Spleen (tissue), 7 donors: ENCODE data around the gene ARHGAP19.

Source experiments
- CTCF ChIP-seq, 11 experiments: fragments of 200-600 bp in 7 of 11; fragments of 450-650 bp in 4 of 11; sonication (generic) in 4 of 11; IDR thresholded peaks in 8 of 11; conservative IDR thresholded peaks in 3 of 11; 1 replicate in 7 of 11; 2 replicates in 4 of 11; pipeline versions ENCODE4 v1.4.0 to v1.8.0; 2016 to 2021; ENCODE audit warnings: antibody characterized with exemption in 11 of 11, inconsistent platforms in 4 of 11, mild to moderate bottlenecking in 1 of 11
- POLR2A ChIP-seq, 3 donors: fragments of 450-650 bp; IDR thresholded peaks; one replicate each; pipeline ENCODE4 v1.5.1; 2017; ENCODE audit warnings: antibody characterized with exemption in 3 of 3, mild to moderate bottlenecking in 1 of 3
- donor health status: DM: no; HTN: no; CAD: no; lungs with moderate emphysema.
- donor health status: DM: no; HTN: no; CAD: no.
- donor health status: DM: no; HTN: no; CAD: no.

DNA sequence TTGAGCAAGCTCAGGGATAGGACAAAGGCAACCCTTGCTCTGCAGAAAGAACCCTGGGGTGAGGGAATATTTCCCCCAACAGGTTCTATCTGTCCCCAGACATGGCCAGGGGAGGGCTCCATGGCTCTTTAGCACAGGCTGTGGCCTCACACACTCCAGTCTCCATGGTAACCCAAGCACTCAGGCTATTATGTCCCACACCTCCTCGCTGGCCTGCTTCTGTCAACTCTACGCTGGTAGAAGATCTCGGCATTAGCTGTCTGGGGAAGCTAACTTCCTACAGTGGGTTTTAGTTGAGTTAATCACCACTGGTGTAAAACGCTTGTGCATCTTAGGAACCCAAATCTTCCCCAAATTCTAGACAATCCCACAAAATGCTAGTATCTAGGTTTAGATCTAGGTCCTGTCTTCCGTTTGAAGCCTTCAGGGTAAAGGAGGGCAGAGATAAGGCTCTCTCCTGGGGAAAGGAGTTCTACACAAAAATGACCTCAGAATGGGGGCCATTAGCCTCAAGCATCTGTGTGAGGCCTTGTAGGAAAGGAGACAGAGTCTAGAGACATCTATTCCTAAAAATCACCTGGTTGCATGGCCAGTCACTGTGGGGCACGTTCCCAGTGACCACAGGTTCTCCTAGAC lies 70.0 kb downstream of the ARHGAP19 start:
- TF ChIP-seq POLR2A (IDR thresholded peaks at IDR 0.05): no peak
- no peak for TF ChIP-seq CTCF (IDR thresholded peaks at IDR 0.05 in 8 of 11, conservative IDR thresholded peaks at IDR 0.05 in 3 of 11)
